ENCODE measurements around the gene RIPOR3.
"Not testable (repeated sequence)": the region's sequence is repeated elsewhere in the genome, so short reads cannot be mapped to it uniquely, and the experiment has no call there.

RIPOR3 gene

DNA sequence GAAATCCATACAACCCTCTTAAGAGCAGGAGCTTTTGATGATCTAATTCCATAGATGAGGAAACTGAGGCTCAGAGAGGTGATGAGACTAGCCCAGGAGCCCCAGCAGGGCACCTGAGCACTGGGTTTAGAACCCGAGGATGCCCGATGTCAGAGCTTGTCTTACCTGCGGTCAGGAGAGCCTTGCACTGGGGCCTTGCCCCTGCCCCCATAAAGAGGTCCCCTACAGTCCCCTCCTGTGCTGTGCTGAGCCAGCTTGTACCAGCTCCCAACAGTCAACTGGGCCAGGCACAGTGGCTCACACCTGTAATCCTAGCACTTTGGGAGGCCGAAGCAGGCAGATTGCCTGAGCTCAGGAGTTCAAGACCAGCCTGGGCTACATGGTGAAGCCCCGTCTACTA lies 58.6 kb downstream of the RIPOR3 start:
- no peak for DNase-seq

DNA sequence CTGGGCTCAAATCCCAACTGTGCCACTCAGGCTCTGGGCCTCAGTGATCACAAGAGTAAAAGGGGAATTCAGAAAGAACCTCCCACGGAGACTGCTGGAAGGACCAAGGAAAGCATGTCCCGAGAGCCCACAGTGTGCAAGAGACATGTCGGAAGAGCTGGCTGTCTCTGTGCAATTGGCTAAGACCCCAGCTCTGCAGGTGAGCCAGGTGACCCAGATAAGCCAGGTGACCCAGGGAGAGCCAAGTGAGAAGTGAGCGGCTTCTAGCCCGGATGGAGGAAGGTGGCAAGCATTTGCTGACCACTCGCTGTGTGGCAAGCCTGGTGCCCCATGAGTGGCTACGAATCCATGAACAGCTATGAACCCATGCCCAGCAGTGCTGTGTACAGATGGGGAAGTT lies 59.1 kb downstream of the RIPOR3 start:
- DNase-seq, result peak in 1 of 14 donors; percentile 16

DNA sequence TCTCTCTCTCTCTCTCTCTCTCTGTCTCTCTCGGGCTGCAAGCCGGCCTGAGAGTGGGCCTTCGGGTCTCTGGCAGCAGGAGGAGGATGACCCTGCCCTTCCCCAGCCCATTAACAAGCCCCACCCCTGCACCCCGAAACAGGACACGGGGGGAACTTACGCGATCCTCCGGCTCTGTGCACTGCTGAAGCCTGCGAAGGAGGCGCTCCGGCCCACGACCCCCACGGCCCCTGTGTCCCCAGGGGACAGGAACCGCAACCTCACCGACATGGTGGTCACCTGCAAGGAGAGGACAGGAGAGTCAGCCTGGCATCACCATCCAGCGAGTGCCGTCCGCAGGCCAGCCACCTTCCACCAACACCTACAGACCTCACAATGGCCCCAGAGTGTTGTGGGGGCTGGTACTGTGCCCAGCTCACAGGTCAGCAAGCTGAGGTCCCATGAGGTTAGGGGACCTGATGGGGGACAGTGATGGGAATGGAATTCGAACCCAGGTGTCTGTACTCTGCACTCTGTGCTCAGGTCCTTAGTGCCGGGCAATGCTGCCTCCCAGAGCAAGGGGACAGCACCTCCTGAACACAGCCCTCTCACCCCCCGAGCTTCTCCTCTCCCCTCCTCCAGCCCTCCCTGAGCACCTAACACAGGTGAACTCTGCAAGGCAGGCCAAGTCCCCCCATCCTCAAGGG lies 60.6 kb downstream of the RIPOR3 start:
- DNase-seq, result no peak

DNA sequence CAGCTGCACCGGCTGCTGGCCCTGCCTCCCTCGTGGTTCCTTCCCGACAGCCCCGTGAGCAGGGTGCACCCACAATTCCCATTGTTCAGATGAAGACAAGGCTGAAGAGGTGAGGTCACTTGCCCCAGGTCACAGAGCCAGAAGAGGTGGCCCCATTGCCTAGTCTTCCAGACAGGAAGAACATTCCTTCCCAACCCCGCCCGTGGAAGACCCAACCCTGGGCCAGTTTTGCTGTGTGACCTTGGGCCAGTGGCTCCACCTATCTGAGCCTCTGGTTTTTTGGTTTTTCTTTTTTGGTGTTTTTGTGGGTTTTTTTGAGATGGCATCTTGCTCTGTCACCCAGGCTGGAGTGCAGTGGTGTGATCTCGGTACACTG lies 61.7 kb downstream of the RIPOR3 start:
- DNase-seq, result no peak

DNA sequence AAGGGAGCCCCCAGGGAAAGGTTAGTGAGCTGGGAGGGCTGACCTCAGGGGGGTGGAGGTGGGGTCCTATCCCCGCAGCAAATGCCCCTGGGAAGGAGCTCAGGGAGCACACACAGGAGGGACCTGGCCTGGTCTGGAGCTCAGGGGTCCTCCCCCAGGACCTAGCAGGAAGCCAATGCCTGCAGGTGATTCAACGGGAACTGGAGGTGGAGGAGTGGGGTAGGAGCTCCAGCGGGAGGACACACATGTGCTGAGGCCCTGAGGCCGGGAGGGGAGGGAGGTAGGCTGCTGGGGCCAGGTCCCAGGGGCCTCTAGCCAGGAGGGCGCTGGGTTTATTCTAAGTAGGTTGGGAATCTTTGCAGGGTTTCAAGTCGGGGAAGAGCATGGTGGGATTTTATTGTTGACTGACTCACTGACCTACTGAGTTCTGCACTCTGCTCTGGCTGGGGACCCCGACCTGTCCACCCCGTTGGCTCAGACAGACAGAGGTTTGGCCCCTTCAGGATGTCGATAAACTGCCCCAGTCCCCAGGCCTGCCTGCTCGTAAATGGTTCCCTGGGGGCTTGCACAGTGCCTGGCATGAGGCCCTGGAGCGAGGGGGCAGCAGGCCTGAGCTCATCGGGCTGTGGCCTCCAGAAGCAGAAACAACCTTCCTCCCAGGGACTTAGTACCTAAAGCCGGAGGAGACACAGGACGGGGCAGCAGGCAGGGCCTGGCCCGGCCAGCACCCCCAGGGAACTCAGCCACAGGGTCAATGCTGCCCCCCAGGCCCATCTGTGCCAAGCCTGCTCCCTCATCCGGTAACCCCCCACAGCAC lies 62.3 kb downstream of the RIPOR3 start:
- DNase-seq, result no peak

DNA sequence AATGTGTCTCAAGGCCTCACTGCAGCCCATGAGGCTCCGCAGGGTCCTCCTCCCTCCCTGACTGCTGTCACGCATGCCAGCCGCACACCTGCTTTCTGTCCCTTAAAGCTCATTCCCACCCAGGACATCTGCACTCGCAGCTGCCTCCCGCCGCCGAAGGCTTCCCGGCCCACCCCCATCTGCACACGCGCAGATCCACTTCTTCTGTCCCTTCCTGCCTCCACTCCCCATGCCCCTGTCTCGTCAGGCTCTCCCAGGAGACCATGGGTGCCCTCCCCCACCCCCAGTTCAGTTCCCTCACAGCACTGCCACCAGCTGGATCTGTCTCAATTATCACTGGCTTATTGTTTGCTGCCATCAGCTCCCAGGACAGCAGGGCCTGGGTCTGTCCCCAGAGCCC lies 63.0 kb downstream of the RIPOR3 start:
- no peak for DNase-seq

DNA sequence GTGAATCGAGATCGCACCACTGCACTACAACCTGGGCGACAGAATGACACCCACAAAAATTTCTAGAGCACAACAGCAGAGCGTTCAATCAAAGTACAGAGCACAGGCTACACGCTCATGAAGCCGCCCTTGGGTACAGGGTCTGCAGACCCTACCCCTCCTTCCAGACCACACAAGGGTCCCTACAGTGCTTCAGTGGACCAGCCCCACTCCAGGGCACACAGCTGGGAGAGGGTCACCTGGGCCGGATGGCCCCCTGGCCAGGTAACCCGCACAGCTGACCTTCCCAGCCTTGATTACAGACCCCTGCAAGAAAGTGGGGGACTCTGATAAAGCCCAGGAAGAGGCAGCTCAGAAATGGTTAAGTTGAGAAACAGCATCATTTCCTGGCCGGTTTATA lies 63.6 kb downstream of the RIPOR3 start:
- DNase-seq, result no peak

DNA sequence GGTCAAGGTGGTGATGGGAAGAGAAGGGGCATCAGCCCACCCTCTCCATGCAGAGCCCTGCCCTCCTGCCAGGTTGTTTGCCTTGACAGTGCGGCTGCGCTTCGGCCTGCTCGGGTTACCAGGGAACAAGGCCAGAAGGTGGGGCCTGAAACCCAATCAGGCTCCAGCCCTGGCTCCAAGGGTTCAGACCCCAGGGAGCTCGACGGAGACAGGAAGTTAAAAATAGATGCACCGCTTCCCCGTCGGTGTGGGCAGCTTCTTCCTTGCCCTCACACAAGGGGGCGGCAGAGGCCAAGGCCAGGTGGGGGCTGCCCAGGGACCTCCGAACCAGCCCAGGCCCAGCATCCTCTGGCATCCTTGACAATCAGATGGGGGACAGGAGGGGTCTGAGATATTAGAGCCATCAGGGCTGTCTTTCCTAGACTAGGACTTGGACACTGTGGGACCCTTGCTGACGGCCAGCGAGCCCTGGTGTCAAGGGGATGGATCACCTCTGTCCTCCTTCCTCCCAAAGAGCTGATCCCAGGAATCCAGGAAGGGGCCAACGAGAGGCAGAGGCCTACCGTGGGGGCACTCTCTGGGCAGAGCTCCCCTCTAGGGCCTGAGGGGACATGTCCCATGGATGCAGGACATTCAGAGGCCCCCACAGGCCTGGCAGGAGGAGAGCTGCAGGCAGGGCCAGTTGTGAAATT lies 65.2 kb downstream of the RIPOR3 start:
- DNase-seq, result no peak

DNA sequence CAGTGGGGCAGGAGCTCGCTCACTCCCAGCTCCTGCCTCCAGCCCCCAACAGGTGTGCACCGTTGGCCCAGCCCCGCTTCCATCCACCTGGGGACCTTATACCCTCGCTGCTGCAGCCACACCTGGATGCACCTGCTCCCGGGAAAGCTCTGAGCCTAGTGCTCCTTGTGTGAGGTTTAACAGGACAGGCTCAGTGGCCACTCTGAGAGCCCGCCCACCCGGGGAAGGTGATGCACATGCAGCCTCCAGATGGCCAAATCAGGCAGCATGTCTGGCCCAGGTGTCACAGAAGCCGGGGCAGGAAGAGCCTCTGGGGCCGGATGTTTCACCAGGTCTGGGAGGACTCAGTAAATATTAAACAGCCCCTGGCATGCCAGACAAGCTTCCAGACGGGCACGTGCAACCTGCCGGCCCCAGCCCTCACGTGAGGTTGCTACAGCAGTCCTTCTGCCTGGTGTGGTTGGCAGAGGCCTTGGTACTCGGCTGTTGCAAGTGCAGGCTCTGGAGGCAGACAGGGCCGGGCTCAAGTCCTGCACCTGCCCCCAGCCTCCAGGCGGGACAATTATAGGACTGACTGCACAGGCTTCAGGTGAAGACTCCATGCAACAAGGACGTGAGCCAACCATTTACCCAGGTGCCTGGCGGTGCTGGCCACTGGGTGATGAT lies 66.9 kb downstream of the RIPOR3 start:
- peak in 1 of 14 donors; percentile 37 for DNase-seq

DNA sequence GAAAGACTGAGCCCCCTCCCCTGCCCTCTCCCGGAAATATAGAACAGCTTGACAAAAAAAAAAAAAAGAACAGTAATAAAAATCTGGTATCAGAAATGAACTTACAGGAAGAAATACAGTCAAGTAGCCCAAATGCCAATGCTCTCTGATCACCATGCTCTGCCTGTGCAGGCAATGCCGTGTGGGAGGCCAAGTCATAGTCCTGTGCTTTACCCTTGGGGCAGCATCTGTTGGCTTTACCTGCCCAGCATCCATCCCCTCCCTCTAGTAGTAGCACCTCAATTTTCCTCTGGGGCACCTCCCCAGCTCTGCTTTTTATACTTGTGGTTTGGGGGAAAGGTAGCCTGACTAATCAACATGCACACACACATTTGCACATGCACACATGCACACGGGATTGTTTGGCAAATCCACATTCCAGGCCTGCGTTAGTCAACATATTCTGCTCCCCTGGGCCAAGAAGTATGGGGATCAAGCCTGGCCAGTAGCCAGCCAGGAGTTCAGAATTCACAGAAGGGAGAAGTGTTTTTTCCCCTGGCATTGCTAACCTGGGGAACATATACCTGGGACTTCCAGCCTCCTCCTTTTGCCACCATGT lies 70.2 kb downstream of the RIPOR3 start:
- no peak for DNase-seq

DNA sequence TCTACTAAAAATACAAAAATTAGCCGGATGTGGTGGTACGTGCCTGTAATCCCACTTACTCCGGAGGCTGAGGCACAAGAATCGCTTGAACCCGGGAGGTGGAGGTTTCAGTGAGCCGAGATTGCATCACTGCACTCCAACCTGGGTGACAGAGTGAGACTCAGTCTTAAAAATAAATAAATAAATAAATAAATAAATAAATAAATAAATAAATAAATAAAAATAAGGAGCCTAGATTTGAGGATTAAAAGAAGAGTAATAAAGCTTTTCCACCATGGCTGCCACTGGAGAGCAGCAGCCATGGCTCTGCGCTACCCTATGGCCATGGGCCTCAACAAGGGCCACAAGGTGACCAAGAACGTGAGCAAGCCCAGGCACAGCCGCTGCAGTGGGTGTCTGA lies 70.9 kb downstream of the RIPOR3 start:
- not testable (repeated sequence) for DNase-seq

DNA sequence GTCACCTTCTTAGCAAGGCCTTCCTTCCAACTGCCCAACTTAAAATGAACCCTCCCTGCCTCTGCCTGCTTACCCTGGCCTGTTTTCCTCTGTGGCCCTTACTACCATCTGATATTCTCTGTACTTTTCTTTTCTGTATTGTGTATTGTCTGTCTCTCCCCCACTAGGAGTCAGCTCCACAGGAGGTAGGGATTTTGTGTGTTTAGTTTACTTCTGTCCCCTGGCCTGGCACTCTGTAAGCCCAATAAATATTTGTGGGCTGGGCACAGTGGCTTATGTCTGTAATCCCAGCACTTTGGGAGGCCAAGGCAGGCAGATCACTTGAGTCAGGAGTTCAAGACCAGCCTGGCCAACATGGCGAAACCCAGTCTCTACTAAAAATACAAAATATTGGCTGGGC lies 72.8 kb downstream of the RIPOR3 start:
- no peak for DNase-seq

DNA sequence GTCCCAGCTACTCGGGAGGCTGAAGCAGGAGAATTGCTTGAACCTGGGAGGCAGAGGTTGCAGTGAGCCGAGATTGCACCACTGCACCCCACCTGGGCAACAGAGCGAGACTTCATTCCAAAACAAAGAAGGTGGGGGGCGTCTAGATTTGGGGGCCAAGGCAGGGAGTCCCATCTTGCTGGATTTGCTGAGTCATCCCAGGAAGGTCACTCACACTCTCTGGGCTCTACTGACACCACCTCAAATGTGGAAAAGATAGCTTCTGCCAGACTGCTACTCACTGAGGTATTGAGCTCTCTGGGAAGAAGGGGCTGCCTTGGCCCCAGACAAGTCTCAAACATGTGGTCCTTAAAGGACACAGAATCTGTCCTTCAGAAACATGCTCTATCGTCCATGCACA lies 74.3 kb downstream of the RIPOR3 start:
- DNase-seq, result no peak

DNA sequence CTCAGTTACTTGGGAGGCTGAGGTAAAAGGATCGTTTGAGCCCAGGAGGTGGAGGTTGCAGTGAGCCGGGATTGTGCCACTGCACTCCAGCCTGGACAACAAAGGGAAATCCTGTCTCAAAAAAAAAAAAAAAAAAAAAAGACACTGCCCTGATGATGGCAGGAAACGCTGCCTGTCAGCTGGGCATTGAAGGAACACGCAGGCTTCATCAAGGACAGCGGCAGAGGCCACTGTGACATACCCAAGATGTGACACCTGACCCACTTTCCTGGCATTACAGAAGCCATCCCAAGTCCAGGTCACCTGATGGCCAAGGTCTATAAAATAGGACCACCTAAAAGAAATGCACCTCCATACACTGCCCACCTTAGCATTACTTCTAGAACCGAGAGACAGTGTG lies 75.9 kb downstream of the RIPOR3 start:
- DNase-seq, result no peak

DNA sequence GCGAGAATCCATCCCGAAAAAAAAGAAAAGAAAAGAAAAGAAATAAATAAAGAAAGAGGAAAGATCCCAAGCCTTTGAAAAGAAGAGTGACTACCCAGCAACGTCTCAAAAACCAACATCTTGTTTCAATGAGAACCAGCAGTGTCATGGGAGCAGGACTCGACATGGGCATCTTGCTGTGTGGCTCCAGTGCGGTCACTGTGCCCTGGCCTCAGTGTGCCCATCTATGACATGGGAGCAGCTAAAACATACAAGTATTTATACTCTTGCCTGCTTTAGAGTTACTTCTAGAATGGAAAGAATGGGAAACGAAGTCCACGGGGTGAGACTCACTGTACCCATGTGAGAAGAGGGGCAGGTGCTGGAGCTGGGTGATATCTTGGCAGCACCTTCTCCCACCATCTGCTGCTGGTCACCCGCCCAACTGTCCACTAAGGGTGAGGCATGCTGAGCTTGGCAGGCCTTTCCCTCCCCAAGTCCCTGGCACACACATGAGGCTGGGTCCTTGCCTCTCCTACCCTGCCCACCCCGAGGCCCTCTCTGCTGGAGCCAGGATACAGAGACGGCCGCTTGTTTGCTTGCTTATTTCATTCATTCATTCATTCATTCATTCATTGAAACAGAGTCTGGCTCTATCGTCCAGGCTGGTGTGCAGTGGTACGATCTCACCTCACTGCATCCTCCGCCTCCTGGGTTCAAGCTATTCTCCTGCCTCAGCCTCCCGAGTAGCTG lies 77.7 kb downstream of the RIPOR3 start:
- DNase-seq, result peak in 1 of 14 donors; percentile 42

DNA sequence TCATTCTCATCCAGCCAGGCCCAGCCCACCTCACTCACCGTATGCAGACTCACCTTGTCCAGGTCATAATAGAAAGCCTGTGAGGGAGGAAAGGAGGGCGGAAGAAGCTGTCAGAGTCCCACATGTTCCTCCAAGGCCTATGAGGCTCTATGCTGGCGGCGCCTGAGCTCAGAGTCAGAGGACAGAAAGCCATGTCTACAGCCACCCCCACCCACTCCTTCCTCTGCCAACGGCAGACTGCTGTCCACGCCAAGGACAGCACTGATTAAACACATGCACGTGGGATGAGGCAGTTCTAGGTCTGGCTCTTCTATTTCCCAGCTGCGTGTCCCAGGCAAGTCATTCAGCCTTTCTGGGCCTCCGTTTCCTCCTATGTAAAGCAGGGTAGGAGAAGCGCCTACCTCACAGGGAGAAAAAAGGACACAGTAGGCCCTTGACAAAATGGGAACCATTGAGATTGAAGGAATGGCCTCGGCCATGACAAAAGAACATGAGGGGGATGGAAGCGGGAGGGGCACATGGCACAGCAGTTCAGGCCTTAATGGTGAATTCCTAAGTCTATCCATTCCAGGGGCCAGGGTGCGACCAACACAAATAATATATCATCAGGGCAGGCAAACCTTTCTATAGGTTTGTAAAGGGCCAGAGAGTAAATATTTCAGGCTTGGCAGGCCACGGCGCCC lies 80.1 kb downstream of the RIPOR3 start:
- DNase-seq, result no peak

DNA sequence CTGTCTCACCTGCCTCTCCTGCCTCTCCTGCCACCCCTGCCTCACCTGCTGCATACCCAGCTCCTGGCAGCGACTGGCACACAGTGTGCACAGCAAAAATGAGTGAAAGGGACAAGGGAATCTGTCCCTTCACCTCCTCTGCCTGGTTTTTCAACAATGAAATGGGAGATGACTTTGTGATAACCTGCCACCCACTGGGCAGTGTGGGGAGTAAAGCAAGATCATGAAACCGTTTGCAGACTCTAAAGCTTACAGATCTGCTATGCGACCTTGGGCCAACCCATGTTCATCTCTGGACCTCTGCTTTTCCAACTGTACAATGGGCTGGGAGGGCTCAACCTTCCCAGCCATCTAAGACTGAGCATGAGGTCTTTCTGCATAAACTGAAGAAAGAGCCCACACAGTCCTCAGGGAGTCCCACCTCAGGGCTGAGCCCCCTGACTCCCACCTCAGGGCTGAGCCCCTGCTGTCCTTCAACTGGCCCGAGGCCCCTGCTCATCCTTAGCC lies 81.1 kb downstream of the RIPOR3 start:
- DNase-seq, result no peak

DNA sequence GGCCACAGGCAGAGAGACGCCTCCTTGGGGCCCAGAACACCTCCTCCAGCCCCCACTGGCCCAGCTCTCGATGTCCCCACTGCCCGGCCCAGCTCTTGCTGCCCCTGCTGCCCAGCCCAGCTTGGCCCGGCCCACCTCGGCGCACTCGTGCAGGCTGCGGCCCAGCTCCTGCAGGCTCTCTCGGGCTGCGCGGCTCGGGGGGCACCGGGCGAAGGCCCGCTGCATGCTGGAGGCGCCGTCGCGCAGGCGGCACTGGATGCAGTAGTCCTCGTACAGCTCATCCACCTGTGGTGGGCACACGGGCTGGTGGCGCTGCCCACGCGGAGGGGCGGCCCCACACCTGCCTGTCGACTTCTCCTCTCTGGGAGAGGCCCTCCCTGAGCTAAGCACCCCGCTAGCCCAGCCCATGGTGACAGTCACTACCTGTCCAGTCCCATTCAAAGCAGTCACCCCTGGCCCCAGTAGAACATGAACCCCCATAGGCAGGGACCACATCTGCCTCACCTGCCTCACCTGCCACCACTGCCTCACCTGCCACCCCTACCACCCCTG lies 81.8 kb downstream of the RIPOR3 start:
- no peak for DNase-seq

DNA sequence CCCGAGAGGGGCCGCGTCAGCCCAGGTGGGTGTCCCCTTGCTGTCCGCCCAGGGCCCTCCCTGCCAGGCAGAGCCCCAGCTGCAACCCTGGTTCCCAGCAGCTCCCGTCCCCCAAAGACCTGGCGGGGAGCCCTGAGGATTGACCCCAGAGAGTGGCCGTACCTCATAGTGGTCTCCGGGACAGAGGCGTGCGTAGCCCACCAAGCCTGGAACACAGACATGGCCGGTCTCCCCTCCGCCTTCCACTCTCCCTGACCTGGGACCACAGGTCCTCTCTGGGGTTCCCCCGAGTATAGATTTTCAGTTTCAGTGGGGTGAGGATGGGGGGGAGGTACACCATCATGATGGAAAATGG lies 82.6 kb downstream of the RIPOR3 start:
- DNase-seq, result no peak

DNA sequence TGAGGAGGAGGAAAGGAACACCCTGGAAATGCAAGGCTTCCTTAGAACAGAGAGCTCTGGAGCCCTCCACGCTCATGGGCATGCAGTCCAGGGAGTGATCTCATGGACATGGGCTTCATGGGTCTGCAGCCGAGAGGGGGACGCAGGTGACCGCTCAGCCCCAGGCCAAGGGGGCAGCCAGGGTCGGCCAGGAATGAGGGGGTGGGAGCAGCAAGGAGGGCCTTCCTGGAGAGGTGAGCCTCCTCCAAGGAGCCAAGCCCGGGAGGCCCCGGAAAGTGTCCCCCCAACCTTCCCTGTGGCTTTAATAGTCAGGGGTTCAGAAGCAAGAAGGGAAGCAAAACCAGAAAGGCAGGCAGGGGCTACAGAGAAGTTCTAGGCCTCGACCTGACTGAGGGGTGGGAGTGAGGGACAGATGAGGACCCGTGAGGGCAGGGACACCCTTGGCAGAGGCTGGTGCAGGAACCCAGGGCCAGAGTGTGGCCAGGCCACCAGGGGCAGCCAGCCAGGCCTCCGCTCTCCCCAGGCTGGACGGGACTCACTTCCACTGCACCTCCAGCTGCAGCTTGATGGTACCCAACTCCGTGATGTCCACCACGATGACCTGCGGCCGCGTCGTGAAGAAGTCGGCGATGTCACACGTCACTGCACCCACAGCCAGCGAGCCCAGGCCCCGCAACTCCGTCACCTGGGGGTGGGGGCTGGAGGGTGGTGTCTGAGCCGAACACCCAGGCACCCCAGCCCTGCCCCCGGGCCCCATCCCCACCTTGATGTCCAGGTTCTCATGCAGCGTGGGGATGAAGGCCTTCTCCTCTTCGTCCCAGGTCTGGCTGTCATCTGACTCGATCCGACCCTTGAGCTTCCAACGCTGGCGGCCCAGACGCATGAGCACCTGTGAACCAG lies 83.2 kb downstream of the RIPOR3 start:
- no peak for DNase-seq

All from C1 segment of cervical spinal cord (tissue), 14 donors.